Measurements from ENCODE around the gene SPTLC1. TPM values are rescaled to one million over a fixed set of nuclear protein-coding genes. Genes with fewer than 3 reads are reported as not detected.
"Not testable (repeated sequence)": the region's sequence is repeated elsewhere in the genome, so short reads cannot be mapped to it uniquely, and the experiment has no call there.

The SPTLC1 gene
- total and polyA plus RNA-seq, 2 donors (not counting 1 experiment from before 2014, with no cell fraction given), result 26.6 to 53.5 TPM

DNA sequence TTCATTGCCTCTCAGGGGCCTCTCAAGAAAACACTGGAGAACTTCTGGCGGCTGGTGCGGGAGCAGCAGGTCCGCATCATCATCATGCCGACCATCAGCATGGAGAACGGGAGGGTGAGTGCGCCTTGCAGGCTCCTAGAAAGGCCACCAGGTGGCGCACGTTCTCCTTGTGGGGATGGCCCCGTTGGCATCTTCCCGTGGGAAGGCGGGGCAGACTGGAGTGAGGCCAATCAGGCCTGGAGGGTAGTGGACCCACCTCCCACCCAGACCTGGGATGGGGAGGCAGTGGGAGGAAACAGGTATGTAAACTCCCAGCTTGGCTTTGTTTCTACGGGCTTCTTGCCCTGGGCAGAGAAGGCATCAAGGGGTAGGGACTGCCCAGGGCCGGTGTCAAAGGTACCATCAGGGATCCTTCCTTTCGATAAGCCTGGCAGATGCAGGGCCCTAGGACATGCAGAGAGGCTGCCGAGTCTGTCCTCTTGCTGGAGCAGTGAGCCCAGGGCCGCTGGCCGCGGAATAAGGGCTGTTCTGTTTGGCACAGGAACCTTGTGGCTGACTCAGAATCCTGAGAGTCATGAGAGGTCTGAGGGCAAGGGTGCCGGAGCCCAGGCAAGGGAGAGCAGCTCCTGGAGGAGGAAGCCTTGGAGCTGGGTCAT is 18.9 kb upstream of the SPTLC1 start:
- DNase-seq, result peak; percentile 78
- Histone ChIP-seq H3K27me3 (replicated peaks in 1 of 4; ENCODE audit: control extremely low read depth in 1 of 4, control insufficient read depth in 3 of 4, insufficient read depth in 4 of 4, low read length in 3 of 4) (peaks cover 0 to 21% (median 2%) of the 10 kb centered on the region in 4 experiments), H3K9ac (ENCODE audit: low read length) (no peak overlapping the region), H3K79me2 (ENCODE audit: control insufficient read depth, insufficient read depth, low read length) (no peaks in the 10 kb centered on the region), H3K4me2 (replicated peaks; ENCODE audit: low read depth, low read length, poor library complexity, severe bottlenecking) (peak overlapping the region; percentile 41), H4K20me1 (ENCODE audit: control insufficient read depth, insufficient read depth, low read length, poor library complexity, severe bottlenecking) (no peaks in the 10 kb centered on the region), H3K4me1 (ENCODE audit: control insufficient read depth in 2 of 2, insufficient read depth in 2 of 2, low read length in 2 of 2) (peaks cover 8 to 12% of the 10 kb centered on the region in 2 donors), H3K4me3 (ENCODE audit: control extremely low read depth in 1 of 5, extremely low read depth in 1 of 5, insufficient read depth in 1 of 5, low read depth in 2 of 5, low read length in 4 of 5) (no peak overlapping the region), H3K27ac (ENCODE audit: low read length in 2 of 2) (no peak overlapping the region), H2AFZ (ENCODE audit: insufficient read depth, low read depth, low read length, poor library complexity, severe bottlenecking) (peak overlapping the region; percentile 69), H3K36me3 (replicated peaks in 1 of 2; ENCODE audit: control extremely low read depth in 1 of 2, control insufficient read depth in 1 of 2, extremely low read depth in 1 of 2, insufficient read depth in 2 of 2, low read length in 1 of 2) (no peaks in the 10 kb centered on the region), H3K9me3 (ENCODE audit: control extremely low read depth in 1 of 3, control insufficient read depth in 2 of 3, insufficient read depth in 1 of 3, low read length in 2 of 3) (peaks cover 0 to 6% (median 6%) of the 10 kb centered on the region in 3 donors)
- H3K27ac Mint-ChIP-seq, result no peak overlapping the region
- H3K4me3 Mint-ChIP-seq, result peak overlapping the region; percentile 66
- ChIA-PET POLR2A (no interaction called here), CTCF (interaction anchor here (1.4 to 7.2 kb wide), 2 partner anchors 304 to 502 kb away, joined by 3 to 57 read pairs; no protein-coding TSS in a partner anchor)
- intact Hi-C loops (cut with micrococcal nuclease), result no loop called here
- TF ChIP-seq CTCF (IDR thresholded peaks at IDR 0.05), result peak; percentile 99
- no peak for TF ChIP-seq EZH2 (IDR thresholded peaks at IDR 0.05; ENCODE audit: borderline replicate concordance, insufficient read depth, low read depth, low read length, poor library complexity, severe bottlenecking)
- peaks cover 4% of the 10 kb centered on the region for H3K9me3 Mint-ChIP-seq (ENCODE audit: insufficient read depth)
- peaks cover 7% of the 10 kb centered on the region for H3K4me1 Mint-ChIP-seq
- peaks cover 41% of the 10 kb centered on the region for H3K27me3 Mint-ChIP-seq
- WGBS (ENCODE audit: insufficient coverage), result 26% methylated on average over 16 of the region's 19 CpGs
- peak; percentile 76 for ATAC-seq (ENCODE audit: low read depth)

DNA sequence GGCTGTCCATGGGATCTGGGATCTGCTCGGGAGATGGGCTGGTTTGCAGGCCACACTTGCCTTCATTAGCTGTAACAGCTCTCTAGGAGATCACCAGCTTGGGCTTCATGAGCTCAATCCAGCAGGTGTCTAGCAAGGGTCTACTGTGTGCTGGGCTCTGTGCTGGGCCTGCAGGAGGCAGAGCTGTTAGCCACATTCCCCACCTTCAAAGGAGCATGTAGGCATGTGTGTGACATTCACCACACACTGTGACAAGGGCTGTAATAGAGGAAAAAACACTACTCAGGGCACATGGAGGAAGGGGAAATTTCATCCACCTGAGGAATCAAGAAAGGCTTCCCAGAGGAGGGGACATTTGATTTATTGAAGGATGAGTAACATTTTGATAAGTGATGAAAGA is 17.7 kb upstream of the SPTLC1 start:
- H3K27ac ChIP-seq (ENCODE audit: low read length in 2 of 2); H3K4me3 ChIP-seq (ENCODE audit: control extremely low read depth in 1 of 5, extremely low read depth in 1 of 5, insufficient read depth in 1 of 5, low read depth in 2 of 5, low read length in 4 of 5); H3K4me3 Mint-ChIP-seq; ATAC-seq (ENCODE audit: low read depth); POLR2A ChIA-PET; H4K20me1 ChIP-seq (ENCODE audit: control insufficient read depth, insufficient read depth, low read length, poor library complexity, severe bottlenecking); H3K79me2 ChIP-seq (ENCODE audit: control insufficient read depth, insufficient read depth, low read length); H2AFZ ChIP-seq (ENCODE audit: insufficient read depth, low read depth, low read length, poor library complexity, severe bottlenecking); H3K36me3 ChIP-seq (replicated peaks in 1 of 2; ENCODE audit: control extremely low read depth in 1 of 2, control insufficient read depth in 1 of 2, extremely low read depth in 1 of 2, insufficient read depth in 2 of 2, low read length in 1 of 2); H3K9me3 Mint-ChIP-seq (ENCODE audit: insufficient read depth); H3K4me2 ChIP-seq (replicated peaks; ENCODE audit: low read depth, low read length, poor library complexity, severe bottlenecking); DNase-seq; intact Hi-C loops (cut with micrococcal nuclease); H3K9me3 ChIP-seq (ENCODE audit: control extremely low read depth in 1 of 3, control insufficient read depth in 2 of 3, insufficient read depth in 1 of 3, low read length in 2 of 3); H3K4me1 Mint-ChIP-seq; H3K9ac ChIP-seq (ENCODE audit: low read length); H3K27ac Mint-ChIP-seq: not testable (repeated sequence)
- CTCF ChIA-PET, result interaction anchor here (0.9 kb wide), 1 partner anchor 9 kb away, joined by 3 read pairs; no protein-coding TSS in a partner anchor
- H3K27me3 ChIP-seq (replicated peaks in 1 of 4; ENCODE audit: control extremely low read depth in 1 of 4, control insufficient read depth in 3 of 4, insufficient read depth in 4 of 4, low read length in 3 of 4), result peaks cover 0 to 21% (median 2%) of the 10 kb centered on the region in 4 experiments
- peaks cover 41% of the 10 kb centered on the region for H3K27me3 Mint-ChIP-seq
- H3K4me1 ChIP-seq (ENCODE audit: control insufficient read depth in 2 of 2, insufficient read depth in 2 of 2, low read length in 2 of 2), result peaks cover 8 to 11% of the 10 kb centered on the region in 2 donors
- no CpG with 5 or more reads among the region's 1 CpG for WGBS (ENCODE audit: insufficient coverage)
